ENCODE measurements around the gene PTMA. TPM values are rescaled to one million over a fixed set of nuclear protein-coding genes. Genes with fewer than 3 reads are reported as not detected.

Gene PTMA
- total RNA-seq, 1 donor from 2014 or later: 745 TPM

DNA sequence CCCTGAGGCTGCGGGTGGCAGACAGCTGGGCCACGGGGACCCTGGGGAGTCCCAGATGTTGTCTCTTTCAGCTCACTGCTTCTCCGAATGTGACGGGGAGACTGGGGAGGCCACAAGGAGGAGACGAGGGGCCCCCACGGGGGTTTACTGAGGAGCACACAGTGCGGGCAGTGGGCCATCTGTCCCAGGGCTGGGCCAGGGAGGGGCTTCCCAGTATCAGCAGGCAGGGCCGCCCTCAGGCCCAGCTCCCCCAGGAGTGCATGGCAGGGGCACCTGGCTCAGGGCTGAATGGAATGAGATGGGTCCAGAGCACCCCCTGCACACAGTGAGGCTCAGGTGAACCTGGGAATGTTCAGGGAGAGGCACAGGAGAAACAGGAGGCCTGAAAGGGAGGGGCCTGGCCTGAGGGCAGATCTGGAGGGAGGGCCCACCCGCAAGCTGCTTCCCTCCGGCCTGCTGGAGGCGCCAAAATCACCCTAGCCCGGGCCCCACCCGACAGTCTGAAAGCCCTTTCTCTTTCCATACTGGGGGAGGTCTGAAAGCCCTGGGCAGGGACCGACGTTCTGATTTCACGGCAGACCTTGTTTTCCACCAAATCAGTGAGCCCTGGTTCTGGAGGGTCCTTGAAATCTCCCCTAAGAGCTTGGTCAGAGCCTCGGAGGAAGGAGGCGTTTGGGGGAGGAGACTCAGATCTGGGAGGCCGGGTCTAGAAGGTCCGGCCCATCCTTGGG is 35.5 kb upstream of the PTMA start:
- no peak overlapping the region for H3K4me3 ChIP-seq
- peaks cover 7 to 23% of the 10 kb centered on the region in 2 donors for H3K4me1 ChIP-seq
- peak overlapping the region; percentile 93 to 95 for H3K27ac ChIP-seq
- DNase-seq (ENCODE audit: low spot score in 2 of 2): no peak
- intact Hi-C loops (cut with DNase I): no loop called here
- TF ChIP-seq, protein P1, sequence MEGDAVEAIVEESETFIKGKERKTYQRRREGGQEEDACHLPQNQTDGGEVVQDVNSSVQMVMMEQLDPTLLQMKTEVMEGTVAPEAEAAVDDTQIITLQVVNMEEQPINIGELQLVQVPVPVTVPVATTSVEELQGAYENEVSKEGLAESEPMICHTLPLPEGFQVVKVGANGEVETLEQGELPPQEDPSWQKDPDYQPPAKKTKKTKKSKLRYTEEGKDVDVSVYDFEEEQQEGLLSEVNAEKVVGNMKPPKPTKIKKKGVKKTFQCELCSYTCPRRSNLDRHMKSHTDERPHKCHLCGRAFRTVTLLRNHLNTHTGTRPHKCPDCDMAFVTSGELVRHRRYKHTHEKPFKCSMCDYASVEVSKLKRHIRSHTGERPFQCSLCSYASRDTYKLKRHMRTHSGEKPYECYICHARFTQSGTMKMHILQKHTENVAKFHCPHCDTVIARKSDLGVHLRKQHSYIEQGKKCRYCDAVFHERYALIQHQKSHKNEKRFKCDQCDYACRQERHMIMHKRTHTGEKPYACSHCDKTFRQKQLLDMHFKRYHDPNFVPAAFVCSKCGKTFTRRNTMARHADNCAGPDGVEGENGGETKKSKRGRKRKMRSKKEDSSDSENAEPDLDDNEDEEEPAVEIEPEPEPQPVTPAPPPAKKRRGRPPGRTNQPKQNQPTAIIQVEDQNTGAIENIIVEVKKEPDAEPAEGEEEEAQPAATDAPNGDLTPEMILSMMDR (IDR thresholded peaks at IDR 0.05): no peak
- no peaks in the 10 kb centered on the region for H3K27me3 ChIP-seq
- H3K9me3 ChIP-seq: no peaks in the 10 kb centered on the region
- no peaks in the 10 kb centered on the region for H3K36me3 ChIP-seq

DNA sequence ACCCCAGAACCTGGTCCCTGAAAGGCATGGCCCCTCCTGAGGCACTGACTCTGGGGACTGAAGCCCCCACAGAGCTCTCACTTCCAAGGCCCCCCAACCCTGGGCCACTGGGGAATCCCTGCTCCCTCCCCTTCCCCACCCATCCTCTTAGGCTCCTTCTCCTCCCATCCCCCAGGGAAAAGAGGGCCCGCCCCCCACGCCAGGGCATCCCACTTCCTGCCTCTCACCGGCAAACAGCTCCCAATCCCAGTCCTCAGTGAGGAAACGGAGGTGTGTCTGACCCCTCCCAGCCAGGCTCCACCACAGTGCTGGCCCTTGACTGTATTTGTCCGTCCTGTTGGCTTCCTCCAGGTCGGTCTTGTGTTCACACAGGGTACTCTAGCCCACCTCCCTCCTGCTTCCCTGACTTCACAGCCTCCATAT is 35.0 kb upstream of the PTMA start:
- Histone ChIP-seq H3K27me3 (no peaks in the 10 kb centered on the region), H3K36me3 (no peaks in the 10 kb centered on the region), H3K4me3 (no peak overlapping the region), H3K9me3 (no peaks in the 10 kb centered on the region), H3K4me1 (peaks cover 7 to 20% of the 10 kb centered on the region in 2 donors), H3K27ac (peak overlapping the region; percentile 93 to 95)
- TF ChIP-seq, protein P1 (IDR thresholded peaks at IDR 0.05): no peak
- intact Hi-C loops (cut with DNase I): no loop called here
- peak in 1 of 2 donors; percentile 72 for DNase-seq (ENCODE audit: low spot score in 2 of 2)

DNA sequence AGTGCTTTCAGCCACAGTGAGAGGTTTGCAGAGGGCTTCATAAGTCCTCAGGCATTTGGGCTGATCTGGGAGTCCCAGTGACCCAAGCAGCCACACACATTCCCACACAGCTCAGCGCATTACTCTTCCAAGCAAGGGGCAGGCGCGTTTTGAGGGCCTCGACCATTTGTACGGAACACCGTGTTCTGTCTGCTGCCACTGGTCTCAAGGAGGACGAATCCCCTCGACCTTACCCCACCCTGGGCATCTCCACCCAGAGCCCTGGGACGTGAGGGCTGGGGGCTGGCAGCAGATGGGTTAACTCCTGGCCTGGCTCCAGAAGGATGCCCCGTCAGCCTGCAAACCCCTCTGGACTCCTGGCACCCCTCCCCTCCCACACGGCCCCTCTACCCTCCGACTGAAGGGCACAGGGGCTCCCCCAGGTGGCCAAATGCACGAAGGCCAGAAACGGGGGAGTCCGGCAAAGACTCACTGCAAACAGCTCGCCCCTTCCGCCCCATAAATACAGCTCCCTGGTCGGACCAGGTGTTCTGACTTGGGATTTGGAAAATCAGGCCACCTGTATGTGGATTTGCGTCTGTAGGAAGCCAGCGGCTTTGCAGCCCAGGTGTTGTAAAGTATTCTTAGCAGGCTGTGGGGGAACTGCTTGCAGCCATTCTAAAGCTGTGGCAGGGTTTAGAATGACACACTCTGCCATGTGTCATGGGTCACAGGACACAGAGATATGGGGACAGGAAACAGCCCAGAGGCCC is 33.6 kb upstream of the PTMA start:
- peaks cover 7 to 20% of the 10 kb centered on the region in 2 donors for H3K4me1 ChIP-seq
- H3K27me3 ChIP-seq: no peaks in the 10 kb centered on the region
- H3K27ac ChIP-seq: peak overlapping the region; percentile 93 to 95
- DNase-seq (ENCODE audit: low spot score in 2 of 2): peak in 1 of 2 donors; percentile 88
- intact Hi-C loops (cut with DNase I): loop anchor here (1.0 to 5.0 kb wide), 3 partner anchors 26 to 878 kb away; partner anchors contain the start of genes EIF4E2 and TIGD1
- no peaks in the 10 kb centered on the region for H3K9me3 ChIP-seq
- H3K4me3 ChIP-seq: no peak overlapping the region
- TF ChIP-seq, protein P1 (IDR thresholded peaks at IDR 0.05): peak; percentile 84 to 95 (median 90)
- no peaks in the 10 kb centered on the region for H3K36me3 ChIP-seq

DNA sequence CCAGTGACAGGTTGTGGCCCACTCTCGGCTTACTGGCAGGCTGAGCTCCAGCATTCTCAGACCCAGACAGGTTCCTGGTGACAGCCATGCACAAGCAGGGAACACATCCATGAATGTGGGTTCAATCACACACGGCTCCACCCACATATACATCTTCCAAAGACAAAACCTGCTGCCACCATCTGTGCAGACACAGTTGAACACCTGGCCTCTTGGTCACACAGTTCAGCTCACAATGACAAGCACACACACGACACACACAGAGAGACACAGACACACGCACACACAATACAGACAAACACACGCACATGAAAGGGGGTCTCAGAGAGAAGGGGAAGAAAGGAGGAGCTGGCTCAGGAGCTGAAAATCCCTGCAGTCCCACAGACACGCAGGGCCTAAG is 32.1 kb upstream of the PTMA start:
- no peaks in the 10 kb centered on the region for H3K36me3 ChIP-seq
- no peak overlapping the region for H3K27ac ChIP-seq
- DNase-seq (ENCODE audit: low spot score in 2 of 2): no peak
- intact Hi-C loops (cut with DNase I): loop anchor here (5.0 kb wide), 1 partner anchor 876 kb away; the partner anchor contains the start of genes EIF4E2 and TIGD1
- TF ChIP-seq, protein P1 (IDR thresholded peaks at IDR 0.05): no peak
- no peak overlapping the region for H3K4me3 ChIP-seq
- peaks cover 7 to 18% of the 10 kb centered on the region in 2 donors for H3K4me1 ChIP-seq
- H3K27me3 ChIP-seq: no peaks in the 10 kb centered on the region
- no peaks in the 10 kb centered on the region for H3K9me3 ChIP-seq

DNA sequence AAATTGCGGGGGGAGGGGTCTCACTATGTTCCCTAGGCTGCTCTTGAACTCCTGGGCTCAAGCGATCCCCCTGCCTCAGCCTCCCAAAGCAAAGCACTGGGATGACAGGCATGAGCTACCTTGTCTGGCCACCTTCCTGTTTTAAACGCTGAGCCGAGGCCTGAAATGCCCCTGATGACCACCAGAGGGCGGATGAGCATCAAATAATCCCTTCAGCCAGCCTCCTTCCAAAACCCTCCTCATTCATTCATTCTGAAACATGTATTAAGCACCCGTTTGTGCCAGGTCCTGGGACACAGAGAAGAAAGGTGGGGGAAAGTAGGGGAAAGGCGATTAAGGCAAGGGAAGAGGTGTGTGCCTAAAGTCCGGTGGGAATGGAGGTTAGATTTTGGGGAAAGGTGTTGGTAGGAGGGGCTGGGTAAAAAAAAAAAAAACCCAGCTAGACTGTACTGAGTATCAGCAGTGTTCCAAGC is 30.7 kb upstream of the PTMA start:
- Histone ChIP-seq H3K36me3 (no peaks in the 10 kb centered on the region), H3K27ac (no peak overlapping the region), H3K9me3 (no peaks in the 10 kb centered on the region), H3K4me1 (peaks cover 7 to 23% of the 10 kb centered on the region in 2 donors), H3K4me3 (no peak overlapping the region), H3K27me3 (no peaks in the 10 kb centered on the region)
- peak; percentile 53 to 95 for DNase-seq (ENCODE audit: low spot score in 2 of 2)
- intact Hi-C loops (cut with DNase I): loop anchor here (1.0 to 5.0 kb wide), 2 partner anchors 38 to 875 kb away; partner anchors contain the start of genes EIF4E2 and TIGD1
- TF ChIP-seq, protein P1 (IDR thresholded peaks at IDR 0.05): peak; percentile 93 to 95 (median 94)

Data from ascending aorta (tissue), 2 donors.